ENCODE results near the gene CASP12.

Gene CASP12

DNA sequence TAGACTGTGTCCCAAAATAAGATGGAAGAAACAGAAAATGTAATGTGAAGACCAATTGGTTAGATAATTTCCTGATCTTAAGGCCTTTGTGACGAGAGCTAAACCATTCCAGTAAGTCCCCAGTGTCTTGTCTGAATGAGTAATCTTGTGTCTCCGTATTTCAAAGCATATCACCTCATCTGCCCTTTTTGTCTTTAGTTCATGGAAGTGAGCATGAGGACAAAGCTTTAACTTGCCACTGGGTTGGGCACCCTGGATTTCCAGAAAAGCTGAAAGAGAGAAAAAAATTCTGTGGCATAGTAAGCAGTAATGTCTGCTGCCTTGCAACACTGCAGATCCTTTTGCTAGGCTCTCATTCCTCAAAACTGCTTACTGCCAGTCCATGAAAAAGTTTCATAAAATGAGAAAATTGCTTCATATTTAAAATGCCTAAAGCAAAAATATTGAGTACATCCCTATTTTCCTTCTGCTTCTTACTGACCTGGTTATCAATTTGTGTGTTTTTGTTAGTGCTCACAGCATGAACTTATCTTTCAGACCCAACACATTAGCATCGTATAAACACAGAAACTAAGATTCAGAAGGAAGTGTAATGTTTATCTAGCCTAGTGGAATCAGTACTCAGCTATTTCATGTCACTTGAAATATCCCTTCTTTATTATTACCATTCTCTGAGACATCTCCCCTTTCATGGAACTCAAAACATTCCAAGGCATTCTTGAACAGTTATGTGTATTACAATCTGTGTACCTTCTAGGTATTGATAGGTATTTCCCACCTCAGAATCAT is 5.3 kb downstream of the CASP12 start:
- DNase-seq (ENCODE audit: low read depth) = no peak

DNA sequence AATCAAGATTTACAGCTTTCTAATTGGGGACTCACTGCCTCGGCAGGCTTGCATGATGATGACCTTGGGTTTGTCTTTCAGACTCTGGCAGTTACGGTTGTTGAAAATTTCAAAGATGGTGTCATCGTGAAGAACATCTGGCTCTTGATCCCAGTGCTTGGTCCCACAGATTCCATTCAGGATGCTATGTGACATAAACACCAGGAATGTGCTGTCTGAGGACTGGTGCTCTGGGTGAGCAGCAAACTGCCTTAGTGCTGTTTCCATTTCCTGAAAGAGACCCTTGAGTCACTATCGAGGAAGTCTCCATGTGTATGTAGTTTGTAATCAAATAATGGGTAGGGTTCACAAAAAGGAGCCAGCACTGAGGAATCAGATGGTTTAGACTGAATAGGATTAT is 7.1 kb downstream of the CASP12 start:
- DNase-seq (ENCODE audit: low read depth) = no peak

DNA sequence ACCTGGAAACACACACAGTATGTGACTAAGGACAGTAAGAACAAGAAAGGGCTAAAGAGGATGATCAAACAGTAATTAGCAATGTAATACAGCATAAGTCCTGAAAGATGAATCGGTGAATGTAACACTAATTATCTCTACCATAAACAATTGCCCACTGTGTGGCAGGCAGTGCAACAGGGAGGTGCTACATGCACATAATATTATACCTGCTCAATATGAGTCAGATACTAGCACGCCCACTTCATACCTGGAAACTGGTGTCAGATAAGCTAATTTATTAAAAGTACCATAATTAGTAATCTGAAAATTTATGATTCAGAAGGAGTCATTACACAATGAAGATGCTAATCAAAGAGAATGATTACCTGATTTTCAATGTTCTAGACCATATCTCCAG is 14.9 kb downstream of the CASP12 start:
- DNase-seq (ENCODE audit: low read depth) = no peak

DNA sequence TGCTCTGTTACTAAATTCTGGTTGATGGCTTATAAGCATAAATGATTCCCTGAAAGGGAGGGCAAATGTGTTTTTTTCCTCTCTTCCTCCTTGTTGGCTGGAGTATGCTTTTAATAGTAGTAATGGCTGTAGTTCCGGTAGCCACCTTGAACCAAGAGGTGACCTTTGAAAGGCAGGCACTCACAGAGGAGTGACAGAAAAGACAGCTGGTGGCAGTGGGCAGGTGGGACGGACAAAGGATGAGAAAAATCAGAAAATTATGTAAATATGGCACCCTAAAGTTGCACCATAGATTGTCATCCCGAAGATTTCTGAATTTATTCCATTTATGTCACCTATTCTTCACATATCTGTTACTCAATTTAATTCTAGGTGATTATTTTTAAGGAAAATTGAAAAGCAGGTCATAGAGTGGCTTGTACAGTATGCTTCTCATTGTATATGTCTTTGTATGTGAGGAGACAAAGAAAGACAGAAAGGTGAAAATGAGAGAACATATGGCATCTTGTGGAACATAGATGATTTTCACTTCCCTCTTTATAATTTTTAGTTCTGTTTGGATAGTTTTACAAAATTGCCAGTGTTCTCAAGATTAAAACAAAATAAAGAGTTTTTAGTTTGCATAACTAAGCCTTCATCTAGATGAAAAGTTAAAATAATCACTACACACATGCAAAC is 17.0 kb downstream of the CASP12 start:
- DNase-seq (ENCODE audit: low read depth) = no peak

DNA sequence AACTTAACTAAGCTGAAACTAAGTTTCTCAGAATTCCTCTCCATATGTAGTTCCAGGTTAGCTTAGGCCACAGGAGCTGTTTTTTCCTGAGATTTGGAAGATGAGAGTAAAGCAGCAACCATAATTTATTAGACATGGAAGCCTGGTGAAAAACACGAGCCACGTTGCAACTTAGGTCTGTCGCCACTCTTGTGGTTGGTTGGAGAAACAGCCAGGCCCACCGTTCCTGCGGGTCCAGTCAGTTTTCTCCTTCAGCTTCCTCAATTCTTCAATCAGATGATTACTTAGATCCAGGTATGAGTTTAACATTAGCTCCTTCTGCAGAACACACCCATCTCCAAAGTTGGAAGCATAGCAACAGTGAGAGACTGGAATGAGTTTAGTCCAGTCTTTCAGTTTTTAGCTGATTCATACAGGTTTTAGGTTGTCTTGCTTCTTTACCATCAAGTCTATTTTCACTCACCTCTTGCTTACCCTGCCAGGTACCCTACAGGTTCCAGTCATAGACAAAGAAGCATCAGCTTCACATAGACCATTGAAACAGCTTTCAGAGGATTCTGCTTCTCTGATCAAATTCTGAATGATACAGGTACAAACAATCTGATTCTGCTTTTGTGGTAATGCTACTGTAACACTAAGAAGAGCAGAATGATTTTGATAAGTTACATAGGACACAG is 18.6 kb downstream of the CASP12 start:
- no peak for DNase-seq (ENCODE audit: low read depth)

DNA sequence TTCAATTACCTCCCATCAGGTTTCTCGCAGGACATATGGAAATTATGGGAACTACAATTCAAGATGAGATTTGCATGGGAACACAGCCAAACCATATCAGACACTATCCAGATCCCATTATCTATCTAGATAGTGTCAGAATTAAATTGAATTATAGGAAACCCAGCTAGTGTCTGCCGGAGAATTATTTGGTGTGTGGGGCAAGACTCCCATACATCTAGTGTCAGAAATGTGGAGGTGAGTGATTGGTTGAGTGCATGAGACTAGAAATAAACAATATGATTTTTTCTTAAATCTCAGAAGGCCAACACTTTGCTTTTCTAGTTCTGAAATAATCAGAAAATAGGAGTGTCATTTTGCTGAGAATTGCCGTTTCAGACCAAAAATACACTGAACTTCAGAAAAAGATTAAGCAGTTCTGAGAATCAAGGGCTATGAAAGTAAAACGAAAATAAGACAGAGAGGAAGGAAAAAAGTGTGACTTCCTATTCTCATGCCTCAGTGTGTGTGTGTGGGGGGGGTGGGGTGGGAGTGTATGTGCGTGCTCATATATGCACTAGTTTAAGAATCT is 21.3 kb downstream of the CASP12 start:
- no peak for DNase-seq (ENCODE audit: low read depth)

DNA sequence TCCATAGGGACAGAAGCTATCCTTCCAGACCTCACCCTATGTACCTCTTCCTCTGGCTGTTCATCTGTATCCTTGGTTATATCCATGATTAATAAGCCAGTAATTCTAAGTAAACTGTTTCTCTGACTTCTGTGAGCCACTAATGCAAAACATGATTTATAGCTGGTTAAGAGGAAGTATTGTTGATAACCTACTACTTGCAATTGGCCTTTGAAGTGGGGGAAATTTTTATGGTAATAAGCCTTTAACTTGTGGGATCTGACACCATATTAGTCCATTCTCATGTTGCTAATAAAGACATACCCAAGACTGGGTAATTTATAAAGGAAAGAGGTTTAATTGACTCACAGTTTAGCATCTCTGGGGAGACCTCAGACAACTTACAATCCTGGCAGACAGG is 21.9 kb downstream of the CASP12 start:
- no peak for DNase-seq (ENCODE audit: low read depth)

DNA sequence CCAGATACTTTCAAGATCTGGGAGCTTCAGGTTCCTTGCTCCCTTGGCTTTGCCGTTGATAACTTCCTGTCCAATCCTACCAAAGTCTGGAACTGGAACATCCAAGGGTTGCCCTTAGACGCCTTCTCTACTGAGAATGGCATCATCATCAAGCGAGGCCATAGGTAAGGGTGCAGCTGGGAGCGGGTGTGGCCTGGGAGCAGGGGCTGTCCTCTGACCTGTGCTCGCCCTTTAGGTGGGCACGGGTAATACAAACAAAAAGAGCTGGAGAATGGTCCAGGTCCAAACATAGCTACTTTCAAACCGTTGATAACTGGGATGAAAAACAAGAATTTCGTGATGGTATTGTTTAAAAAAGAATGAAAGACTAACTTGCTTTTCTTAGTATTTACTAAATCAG is 25.0 kb downstream of the CASP12 start:
- DNase-seq (ENCODE audit: low read depth) = no peak

DNA sequence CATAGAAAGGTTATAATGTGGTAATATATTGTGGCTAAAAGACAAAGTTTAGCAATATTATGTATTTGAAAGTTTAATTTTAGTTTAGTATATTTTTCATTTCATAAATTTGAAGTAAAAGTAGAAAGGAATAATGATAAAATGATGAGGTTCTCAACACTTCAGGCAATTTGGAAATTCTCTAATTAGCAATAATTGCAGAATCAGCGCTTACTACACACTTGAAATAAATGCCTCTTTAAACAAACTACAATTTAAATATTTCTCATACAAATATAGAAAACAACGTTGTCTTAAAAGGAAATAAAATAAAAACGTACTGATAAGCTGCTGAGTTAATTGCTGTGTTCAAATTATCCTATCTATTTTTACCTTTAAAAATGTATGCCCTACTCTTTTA is 25.9 kb downstream of the CASP12 start:
- no peak for DNase-seq (ENCODE audit: low read depth)

DNA sequence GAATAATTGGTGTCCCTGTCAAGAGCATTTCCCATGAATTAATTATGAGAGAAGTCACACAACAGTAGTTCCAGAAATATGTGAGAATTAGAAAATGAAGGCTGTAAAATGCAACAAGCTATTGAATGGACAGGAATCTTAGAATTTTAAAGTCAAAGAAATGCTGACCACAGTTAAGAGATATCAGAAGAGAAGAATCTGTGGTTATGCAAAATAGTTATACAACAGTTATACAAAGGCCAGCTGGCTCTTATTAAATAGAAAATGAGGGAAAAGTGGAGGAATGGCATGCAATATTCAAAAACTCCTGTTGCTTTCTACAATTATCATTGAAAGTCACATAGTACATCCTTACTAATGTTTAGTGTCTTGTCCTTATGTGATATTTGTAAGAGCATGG is 27.4 kb downstream of the CASP12 start:
- no peak for DNase-seq (ENCODE audit: low read depth)

DNA sequence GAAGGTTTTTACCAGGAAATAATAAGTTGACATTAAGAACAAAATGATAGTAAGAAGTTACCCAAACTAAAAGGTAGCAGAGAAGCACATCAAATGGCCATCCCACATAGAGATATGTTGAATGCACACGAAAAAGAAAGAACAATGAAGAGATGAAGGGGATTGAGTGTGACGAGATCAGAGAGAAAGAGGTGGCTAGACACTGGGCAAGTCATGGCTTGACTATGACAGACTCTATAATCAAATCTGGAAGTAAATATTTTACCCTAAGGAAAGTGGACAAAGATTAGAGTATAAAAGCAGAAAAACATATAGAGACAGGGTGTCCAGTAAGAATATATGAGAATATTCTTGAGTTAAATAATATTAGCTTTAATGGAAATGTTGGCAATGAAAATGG is 31.4 kb downstream of the CASP12 start:
- no peak for DNase-seq (ENCODE audit: low read depth)

DNA sequence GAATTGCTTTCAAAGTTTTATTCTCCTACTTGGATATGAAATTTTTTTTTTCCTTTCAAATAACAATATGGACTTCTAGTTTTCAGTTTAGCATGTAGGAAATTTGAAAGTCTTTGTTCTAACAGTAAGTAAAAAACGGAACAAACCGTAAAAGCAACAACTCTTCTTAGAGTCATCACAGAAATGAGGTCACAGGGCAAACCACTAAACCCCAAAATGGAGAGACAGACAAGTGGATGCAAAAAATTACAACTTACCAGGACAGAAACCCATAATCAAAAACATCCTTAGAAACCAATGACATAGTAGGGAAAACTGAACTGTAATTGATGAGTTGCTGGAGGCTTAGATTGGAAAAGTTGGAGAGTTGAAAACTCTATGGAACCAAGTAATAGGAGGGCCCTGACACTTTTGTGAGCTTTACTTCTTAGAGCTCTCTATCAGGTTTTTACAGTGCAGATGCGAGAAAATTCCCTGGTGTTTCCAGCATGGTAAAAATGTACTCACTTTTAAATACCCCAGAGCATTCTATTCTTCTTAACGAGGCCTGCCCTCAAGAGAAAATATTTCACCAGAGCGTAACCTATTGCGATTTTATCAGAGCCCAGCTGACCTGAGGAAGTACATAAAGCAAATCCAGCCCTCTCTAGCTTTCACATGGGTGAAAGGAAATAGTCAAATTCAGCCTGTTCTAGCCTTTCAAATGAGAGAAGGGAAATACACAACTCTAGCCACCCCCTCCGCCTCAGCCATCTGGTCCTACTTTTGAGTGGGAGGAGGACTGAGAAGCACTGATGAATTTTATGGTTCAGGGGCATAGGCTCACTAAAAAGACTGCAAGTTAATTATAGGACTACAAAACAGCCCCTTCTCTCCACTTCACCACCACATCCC is 39.1 kb downstream of the CASP12 start:
- DNase-seq (ENCODE audit: low read depth) = no peak

DNA sequence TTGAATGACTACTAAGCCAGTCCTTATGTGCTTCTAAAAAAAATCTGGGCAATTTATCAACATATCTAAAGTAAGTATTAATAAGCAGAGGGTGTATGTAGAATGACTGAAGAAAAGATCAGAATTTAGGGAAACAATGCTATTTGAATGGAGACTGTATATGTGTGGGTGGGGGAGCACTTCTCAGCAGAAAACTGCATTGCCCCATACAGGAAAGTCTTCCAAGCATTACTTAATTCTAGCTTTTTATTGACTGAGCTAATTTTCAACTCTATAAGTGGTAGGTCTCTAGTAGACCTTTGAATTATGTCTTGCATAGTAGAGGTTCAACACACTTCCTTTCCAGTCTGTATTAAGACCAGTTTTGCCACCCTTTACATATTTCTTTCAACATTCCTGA is 41.7 kb downstream of the CASP12 start:
- DNase-seq (ENCODE audit: low read depth) = no peak

DNA sequence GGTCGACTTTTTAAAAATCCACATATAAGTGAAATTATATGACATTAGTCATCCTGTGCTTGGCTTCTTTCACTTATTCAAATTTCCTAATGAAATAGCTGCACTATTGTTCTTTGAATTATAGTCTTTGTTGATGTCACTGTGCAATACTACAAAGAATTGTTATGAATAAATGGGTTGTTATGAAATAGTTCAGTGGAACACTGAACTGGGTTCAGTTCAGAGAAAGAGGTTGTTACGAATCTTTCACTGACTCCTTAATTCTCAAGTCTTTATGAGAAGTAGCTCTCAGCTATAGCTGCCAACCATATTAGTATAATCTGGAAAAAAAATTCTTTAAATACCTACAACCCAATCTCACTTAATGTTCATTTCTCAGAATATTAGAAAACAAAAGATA is 42.3 kb downstream of the CASP12 start:
- DNase-seq (ENCODE audit: low read depth) = no peak

DNA sequence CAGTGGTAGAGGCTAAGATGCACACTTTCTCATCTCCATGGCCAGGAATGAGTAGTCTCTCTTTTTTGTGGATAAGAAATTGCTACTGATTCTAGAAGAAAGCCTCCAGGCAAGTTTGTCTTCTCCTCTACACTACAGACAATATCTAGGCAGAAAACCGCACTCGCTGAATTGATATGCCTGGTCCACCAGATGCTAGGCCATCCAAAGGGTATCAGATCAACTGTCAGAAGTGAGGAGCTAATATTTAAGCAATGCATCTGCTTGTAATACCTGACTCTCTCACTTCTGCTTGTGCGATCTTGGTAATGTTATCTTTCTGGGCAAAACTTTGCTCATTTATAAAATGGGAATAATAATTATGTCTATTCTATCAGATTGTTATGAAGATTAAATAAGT is 45.0 kb downstream of the CASP12 start:
- DNase-seq (ENCODE audit: low read depth) = no peak

DNA sequence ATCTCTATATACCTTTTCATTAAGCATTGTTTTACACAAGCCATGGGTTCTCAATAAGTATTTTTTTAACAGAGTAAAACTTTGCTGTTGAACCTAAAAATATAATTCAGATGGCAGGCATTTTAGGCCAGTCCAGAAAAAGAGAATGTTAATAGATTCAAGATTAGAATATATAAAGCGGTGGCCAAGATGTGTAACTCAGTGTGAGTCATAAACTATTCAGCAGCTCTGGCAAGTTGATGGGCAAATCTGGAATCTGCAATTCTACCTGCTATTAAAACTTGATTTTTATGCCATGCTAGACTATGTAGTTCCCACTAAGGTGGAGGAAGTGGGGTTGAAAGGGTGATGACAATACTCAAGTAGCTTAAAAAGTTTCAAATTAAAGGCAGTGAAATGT is 45.4 kb downstream of the CASP12 start:
- DNase-seq (ENCODE audit: low read depth) = no peak

DNA sequence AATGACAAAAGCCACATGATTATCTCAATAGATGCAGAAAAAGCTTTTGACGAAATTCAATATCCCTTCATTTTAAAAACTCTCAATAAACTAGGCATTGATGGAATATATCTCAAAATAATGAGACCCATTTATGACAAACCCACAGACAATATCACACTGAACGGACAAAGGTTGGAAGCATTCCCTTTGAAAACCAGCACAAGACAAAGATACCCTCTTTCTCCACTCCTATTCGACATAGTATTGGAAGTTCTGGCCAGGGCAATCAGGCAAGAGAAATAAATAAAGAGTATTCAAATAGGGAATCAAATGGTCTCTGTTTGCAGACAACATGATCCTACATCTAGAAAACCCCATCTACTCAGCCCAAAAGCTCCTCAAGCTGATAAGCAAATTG is 52.0 kb downstream of the CASP12 start:
- no peak for DNase-seq (ENCODE audit: low read depth)

DNA sequence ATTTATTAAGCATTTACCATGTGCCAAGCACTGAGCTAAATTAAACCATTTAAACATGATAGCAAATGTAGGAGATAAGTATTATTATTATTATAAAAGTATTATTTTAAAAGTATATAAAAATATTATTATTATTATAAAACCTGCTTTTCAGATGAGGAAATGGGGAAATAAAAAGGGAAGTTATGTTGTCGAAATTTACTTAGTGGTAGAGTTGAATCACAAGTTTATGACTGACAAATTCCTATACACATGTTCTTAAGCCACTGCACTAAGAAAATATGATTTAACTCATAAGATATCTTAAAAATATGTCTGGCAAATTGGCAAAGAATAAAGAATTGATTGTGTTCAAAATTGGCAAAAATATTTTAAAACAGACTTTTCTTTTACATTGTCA is 53.8 kb downstream of the CASP12 start:
- no peak for DNase-seq (ENCODE audit: low read depth)

DNA sequence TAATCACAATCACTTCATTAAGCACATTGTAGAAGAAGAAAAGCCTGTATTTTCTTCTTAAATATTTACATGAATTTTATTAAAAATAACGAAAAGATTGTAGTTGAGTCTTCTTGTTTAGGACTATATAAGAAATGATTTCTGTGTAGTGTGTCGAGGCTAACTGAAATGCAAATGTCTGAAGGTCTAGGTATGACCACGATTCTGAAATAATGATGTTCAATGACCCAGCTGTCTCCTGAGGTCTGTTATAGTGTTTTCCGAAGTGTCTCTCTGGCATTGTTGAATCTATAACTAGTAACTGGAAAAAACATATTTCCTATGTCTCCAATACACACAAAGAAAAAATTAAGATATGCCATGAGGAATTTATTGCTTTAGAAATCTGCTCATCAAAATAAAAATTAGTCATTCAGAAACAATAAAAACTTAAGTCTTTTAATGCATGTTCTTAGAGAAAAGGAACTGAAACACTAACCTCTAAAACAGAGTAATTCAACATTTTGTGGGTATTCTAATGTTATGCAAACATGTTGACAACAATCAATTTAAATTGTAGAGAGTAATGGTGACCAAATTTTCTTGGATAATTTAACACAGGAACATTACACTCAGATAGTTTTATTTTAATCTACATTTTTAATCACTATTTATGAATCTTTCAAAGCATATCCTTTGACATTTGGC is 55.0 kb downstream of the CASP12 start:
- DNase-seq (ENCODE audit: low read depth) = no peak

DNA sequence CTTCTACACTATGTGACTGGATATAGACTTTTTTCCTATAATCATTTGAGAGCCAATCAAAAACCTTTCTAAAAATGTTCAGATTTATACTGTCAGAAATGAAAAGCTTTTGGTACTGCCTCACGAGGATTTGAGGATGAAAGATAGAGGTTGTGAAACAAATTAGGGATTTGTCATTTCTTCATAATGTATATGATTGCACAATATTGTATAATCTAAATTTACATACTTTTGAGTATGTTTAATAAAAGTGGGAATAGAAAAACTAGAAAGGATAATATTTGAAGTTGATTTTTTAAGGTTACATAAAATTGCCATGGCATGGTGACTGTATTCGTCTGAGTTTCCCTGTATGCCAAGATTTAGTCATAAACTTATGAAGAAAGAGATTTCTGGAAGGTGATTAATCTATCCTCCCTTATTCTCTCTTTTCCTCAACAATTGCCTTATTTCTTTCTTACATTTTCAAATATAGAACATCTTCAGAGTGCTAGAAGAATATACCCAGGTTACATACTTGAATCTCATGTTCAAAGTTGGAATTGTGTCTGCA is 56.2 kb downstream of the CASP12 start:
- DNase-seq (ENCODE audit: low read depth) = no peak

DNA sequence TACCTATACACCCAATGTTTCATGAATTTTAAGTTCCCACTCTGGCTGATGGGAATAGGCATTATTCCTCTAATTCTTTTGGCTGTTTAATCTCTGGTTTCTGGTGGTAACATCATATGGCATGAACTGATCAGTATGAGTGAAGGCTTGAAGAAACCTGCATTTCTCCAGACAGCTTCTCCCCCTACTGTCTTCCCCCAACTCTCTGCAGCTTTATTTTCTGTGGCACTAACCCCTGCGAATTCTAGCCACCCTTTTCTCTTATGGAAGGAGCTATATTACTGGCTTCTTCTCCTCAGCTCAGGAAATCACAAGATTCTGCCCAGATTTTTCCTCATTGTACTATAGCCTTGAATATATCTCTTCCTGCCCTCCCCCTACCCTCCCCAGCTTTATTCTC is 57.1 kb downstream of the CASP12 start:
- DNase-seq (ENCODE audit: low read depth) = no peak
